GM21619 (cell line): ENCODE data around the gene LAIR1.
"Not testable (repeated sequence)": the region's sequence is repeated elsewhere in the genome, so short reads cannot be mapped to it uniquely, and the experiment has no call there.

ENCODE experiments used
- ATAC-seq: cut with Tn5 transposase; IDR thresholded peaks from one replicate; pipeline ENCODE4 v1.9.1; 2021; ENCODE audit not compliant: unreplicated experiment

LAIR1 gene

DNA sequence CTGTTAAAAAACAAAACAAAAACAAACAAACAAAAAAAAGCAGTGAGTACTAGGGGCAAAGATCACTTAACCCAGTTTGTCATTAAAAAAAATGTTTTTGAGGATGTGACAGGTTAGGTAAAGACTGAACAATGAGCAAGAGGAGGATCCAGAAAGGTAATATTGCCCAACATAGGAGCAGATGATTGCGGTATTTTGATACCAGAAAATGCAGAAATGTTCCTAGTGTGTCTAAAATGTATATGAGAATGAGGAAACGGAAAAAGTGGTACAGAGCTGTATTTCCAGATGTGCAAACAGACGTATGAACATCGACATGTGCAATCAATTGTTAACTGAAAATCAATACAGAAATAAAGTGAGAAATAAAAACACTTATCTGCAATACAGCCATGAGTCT, 20.9 kb downstream of the LAIR1 start:
- no peak for ATAC-seq

DNA sequence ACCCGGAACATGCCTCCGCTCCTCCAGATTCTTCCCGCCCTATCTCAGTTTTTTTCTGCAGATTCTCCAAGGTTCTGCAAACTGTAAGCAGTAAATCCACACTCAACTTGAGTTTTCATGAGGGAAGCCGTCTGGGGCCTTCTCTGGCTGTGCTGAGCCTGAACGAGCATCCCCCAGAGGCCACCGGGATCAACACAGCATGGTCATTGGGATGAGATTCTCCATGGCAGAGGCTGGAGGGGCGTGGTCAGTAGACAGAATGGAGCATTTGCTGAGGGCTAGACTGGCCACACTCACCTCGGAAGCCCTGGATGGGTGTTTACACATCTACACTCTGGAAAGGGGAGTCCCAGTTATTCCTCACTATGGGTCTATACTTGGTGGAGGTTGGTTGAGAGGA, 23.4 kb downstream of the LAIR1 start:
- ATAC-seq, result no peak

DNA sequence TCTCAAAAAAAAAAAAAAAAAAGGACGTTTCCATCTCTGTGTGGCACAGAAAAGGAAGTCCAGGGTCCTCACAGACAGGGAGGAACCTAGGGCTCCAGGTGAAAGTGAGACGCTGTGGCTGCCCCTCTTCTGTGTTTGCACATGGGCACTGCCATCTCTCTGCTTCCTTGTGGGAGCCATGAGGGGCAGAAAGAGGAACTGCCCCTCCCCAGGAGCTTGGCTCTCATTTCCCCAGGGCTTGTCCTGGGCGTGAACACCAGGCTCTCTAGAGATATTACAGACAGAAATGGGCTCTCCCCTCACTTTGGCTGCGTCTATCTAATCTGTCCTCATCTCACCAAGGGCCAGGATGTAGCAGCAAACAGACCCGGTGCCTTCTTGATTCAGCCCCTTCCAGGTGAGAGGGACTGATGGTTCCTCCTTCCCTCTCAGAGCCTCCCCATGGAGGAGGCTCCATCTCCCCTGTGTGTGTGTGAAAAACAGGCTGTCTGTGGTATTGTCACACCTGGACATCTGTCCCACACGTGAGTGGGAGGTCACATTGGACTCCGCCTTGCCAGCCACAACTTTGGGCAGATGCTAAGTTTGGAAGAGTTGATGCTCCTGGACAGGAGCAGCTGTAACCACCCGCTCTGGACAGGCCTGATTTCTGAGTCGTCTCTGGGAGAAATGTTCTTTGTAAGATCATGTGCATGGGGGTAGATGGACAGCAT, 24.9 kb downstream of the LAIR1 start:
- no peak for ATAC-seq

DNA sequence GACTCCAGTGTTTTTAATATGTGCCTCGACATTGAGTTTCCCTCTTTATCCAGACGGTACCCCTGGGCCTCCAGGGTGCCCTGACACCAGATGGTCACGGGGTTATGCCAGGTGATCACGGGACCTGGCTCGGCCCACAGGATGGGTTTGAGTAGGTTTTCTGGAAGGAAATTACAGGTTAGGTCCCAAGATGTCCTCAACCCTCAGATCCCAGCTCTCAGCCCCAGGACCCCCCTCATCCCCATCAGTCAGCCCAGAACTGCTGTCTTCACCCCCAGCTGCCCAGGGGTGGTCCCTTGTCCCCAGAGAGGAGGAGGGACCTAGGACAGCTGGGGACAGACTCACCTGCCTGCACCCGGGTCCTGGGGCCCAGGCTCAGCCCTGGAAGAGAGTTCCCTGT, 26.2 kb downstream of the LAIR1 start:
- no peak for ATAC-seq

DNA sequence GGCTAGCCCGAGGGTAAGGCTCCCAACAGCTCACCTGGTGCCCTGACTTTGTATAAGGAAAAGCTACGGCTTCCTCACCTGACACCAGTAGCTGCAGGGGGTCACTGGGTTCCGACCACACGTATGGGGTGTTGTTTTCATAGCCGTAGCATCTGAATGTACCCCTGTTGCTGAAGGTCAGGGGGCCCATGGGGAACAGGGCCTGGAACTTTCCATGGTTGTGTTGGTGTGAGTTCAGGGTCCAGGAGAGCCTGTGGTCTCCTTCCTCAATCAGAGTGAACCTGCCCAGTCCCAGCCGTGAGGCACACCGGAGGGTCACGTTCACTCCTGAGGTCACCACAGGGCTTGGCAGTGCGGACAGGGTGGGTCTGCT, 26.9 kb downstream of the LAIR1 start:
- ATAC-seq, result no peak

DNA sequence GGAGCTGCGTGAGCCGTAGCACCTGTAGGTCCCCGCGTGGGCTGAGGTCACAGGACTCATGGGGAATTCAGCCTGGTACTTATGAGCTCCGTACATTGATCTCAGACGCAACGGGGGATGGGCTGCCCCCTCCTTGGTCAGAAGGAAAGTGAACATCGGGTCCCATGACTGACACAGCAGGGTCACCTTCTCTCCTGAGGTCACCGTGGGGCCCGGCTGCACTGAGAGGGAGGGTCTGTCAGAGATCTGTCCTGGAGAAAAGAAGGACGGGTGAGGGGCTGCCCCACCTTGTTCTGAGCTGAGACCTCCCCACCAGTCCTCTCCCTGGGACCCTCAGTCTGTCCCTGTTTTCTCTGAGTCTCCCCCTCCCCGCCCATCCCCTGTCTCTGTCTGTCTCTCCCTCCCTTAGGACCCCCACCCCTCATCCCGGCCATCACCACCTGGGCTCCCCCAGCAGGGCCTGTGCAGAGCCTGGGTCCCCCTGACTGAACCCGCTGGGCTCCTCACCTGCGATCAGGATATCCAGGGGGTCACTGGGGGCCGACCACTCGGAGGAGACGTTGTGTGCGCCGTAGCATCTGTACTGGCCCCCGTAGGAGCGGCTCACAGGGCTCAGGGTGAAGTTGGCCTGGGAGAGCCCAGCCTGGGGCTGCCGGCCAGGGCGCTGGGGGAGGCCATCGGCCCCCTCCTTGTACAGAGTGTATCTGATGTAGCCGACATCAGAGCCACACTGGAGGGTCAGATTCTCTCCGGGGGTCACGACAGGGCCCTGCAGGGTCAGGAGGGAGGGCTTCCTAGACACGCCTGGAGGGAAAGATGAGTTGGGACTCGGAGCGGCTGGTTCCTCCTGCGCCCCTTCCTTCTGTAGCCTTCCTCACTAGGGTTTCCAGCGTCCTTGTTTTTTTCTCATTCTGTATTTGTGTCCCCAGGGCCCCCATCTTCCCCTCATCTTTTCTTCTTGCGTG, 27.6 kb downstream of the LAIR1 start:
- no peak for ATAC-seq

DNA sequence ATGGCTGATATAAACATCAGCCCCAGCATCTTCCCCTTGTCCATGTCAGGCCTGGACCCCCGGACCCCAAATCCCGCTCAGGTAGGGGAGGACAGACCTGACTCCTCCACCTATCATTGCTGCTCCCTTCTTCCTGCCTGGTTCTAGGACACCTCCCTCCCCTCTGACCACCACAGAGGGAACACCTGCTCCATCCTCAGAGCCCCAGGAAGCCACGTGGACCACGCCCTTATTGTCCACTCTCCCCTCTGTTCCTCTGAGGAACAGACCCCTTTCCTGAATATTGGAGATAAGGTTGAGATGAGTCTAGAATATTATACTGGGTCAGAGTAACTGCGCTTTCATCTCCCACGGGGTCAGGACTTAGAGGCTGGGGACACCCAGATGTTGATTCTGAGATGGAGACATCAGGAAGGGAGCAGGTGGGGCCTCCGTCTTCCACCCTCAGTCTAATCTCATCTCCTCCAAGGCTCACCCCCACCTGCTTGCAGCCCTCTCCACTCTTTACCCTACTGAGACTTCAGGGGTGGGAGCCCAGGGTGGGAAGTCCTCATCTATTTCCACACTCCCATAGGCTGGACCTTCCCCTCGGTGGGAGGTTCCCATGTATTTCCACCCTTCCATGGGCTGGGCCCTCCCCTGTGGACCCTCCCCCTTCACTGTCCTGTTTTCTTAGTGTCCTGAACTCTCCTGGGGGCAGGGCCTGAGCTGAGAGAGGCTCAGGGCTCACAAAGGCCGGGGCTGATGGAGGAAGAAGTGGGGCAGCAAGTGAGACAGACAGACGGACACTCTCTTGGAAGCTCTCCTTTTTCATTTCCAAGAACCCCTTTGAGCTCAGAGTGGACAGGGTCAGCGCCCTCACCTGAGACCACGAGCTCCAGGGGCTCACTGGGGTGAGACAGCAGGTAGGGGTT, 28.5 kb downstream of the LAIR1 start:
- no peak for ATAC-seq

DNA sequence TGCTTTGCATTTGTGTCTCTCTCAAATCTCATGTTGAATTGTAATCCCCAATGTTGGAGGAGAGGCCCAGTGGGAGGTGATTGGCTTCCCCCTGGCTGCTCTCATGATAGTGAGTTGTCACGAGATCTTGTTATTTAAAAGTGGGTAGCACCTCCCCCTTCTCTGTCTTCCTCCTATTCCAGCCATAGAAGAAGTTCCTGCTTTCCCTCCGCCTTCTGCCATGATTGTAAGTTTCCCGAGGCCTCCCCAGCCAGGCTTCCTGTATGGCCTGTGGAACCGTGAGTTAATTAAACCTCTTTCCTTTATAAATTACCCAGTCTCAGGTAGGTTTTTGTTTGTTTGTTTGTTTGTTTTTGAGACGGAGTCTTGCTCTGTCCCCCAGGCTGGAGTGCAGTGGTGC, 29.6 kb downstream of the LAIR1 start:
- no peak for ATAC-seq

DNA sequence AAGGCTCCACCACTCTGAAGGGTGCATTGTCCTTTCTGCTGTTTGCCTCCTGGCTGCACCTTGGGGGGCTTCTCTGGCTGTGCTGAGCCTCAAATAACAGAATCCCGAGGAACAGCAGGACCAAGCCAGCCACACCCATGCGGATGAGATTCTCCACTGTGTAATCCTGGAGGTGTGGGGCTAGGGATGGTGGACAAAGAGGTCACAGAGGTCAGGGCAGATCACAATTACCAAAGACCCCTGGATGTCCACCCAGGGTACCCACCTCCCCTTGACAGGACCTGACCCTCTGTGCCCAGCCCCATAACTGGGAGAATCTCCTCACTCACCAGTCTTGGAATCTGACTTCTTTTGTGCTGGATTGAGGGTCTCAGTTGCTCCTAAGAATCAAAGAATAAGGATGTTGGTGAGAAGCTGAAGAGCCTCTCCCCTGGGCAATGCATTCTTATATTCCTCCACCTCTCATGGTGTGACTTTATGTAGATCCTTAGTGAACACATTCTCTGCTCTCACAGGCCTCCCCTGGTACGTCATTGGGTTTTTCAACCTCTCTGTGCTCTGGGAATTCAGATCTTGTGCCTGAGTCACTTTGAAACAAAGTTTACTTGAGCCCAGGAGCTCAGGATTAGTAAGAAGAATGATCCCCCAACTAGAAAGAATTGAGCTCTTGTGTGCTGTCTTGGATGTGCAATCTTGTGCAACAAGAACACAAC, 31.0 kb downstream of the LAIR1 start:
- ATAC-seq, result no peak

DNA sequence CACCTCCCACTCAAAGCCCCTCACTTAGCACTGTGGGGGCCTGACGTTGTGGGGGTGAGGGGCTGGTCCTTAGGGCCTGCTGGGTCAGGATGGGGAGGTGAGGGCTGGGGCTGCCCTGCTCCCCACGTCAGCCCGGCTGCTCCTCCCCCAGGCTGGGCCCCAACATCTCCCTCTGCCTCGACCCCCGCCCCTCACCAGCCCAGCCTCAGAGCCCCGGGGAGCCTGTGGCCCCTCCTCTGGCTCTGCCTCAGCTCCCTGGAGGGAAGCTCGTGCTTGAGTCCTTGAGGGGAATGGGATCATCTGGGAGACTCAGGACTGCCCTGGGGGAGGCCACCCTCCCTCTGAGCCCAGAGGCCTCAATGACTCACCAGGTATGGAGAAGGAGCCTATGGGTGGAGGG, 32.6 kb downstream of the LAIR1 start:
- no peak for ATAC-seq

DNA sequence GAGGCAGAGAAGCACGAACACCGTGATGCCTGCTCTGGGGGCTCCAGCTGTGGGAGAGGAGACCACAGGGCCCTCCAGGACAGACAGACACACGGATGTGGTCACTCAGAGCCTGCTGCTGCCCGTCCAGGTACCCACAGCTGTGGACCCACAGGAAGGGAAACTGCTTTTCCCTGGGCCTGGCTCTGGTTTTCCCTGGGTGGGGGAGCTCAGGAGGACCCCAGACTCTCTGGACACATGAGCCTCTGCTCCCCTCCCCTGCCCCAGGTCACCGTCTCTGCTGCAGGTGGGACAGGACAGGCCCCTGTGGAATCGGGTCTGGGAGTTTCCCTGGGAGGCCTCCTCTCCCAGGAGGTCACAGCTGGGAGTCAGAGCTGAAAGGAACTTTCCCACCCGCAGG, 33.1 kb downstream of the LAIR1 start:
- ATAC-seq, result no peak

DNA sequence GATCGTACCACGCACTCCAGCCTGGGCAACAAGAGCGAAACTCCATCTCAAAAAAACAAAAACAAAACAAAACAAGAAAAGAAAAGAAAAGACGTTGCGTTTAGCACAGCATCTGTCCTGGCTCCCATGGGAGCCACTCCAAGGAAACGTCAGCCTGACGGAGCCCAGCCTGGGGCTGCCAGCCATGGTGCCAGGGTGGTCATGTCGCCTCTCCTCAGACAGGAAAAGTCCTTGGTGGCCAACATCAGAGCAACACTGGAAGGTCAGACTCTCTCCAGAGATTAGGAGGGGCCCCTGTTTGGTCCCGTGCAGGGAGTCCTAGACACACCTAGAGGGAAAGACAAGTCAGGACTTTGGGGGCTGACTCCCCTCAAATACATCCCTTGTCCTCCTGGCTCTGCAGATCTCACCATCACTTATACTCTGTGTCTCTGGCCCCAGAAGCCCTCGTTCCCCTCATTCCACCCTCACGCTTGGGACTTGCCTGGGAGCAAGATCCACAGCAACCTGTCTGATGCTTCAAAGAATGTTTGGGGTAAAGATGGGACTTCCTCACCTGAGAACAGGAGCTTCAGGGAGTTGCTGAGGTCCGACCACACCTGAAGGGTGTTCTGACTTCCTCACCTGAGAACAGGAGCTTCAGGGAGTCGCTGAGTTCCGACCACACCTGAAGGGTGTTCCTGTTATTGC, 35.1 kb downstream of the LAIR1 start:
- ATAC-seq, result no peak

DNA sequence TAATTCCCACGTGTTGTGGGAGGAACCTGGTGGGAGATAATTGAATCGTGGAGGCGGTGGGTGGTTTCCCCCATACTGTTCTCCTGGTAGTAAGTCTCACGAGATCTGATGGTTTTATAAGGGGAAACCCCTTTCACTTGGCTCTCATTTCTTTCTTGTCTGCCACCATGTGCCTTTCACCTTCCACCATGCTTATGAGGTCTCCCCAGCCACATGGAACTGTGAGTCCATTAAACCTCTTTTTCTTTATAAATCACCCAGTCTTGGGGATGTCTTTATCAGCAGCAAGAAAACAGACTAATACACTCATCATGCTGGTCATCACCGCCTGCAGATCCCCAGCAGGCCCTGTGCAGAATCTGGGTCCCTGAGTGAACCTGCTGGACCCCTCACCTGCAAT, 36.0 kb downstream of the LAIR1 start:
- not testable (repeated sequence) for ATAC-seq

DNA sequence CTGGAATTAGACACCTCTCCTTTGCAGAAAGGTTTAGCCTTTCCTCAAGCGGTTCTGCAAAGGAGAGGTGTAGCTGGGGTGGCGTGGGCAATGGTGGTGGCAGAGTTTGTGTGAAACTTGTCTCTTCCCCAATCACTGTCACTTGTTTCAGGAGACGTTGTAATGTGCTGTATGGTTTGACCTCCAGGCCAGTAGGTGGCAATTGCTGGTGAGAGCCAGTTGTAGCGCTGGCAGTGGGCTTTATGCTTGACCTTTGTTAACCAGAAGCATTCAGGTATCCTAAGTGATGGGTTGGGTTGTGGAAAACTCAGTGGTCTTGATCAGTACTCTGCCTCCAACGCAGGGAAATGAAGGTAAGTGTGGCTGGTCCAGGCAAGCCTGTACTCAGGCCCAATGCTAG, 39.1 kb downstream of the LAIR1 start:
- no peak for ATAC-seq

DNA sequence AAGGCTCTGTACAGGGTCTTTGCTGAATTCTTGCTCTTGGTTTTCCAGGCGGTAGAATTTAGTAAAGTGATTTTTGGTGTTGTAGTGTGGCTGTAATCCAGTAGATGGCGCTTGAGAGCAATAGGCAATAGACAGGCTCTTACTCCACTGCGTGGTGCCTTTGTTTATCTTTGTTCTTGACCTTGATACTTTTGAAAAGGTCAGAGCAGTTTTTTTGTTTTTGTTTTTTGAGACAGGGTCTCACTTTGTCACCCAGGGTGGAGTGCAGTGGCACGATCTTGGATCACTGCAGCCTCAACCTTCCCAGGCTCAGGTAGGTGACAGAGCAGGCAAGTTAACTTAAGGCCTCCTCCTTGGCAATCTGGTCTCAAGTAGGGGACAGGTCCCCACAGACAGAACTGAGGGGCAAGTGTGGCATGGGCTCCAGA, 39.5 kb downstream of the LAIR1 start:
- ATAC-seq, result no peak

DNA sequence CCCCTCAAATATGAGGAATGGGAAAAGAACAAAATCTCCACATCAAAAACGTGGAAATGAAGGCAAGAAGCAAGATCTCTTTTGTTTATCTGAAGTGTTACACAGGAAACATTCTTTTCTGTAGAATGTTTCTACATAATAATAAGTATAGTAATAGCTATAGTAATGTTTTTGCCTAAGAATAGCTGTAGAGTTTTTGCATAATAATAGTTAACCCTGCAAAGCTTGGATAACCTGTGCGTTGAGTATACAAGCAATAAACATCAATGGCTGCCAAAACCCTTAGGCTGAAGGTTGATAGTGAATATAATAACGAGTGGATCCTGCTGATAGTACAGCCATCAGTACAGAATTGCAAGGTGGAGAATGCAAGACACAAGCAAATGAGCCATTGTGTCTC, 40.7 kb downstream of the LAIR1 start:
- ATAC-seq, result no peak

DNA sequence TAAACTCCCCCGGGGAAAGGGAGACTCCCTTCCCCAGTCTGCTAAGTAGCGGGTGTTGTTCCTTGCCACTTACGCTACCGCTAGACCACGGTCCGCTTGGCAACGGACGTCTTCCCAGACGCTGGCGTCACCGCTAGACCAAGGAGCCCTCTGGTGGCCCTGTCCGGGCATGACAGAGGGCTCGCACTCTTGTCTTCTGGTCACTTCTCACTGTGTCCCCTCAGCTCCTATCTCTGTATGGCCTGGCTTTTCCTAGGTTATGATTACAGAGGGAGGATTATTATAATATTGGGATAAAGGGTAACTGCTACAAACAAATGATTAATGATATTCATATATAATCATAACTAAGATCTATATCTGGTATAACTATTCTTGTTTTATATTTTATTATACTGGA, 41.8 kb downstream of the LAIR1 start:
- ATAC-seq, result not testable (repeated sequence)

DNA sequence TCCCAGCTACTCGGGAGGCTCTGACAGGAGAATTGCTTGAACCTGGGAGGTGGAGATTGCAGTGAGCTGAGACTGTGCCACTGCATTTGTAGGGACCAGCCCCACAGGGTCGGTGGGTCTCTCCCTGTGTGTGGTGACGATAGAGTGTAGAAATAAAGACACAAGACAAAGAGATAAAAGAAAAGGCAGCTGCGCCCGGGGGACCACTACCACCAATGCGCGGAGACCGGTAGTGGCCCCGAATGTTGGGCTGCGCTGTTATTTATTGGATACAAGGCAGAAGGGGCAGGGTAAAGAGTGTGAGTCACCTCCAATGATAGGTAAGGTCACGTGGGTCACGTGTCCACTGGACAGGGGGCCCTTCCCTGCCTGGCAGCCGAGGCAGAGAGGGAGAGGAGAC, 42.4 kb downstream of the LAIR1 start:
- not testable (repeated sequence) for ATAC-seq

DNA sequence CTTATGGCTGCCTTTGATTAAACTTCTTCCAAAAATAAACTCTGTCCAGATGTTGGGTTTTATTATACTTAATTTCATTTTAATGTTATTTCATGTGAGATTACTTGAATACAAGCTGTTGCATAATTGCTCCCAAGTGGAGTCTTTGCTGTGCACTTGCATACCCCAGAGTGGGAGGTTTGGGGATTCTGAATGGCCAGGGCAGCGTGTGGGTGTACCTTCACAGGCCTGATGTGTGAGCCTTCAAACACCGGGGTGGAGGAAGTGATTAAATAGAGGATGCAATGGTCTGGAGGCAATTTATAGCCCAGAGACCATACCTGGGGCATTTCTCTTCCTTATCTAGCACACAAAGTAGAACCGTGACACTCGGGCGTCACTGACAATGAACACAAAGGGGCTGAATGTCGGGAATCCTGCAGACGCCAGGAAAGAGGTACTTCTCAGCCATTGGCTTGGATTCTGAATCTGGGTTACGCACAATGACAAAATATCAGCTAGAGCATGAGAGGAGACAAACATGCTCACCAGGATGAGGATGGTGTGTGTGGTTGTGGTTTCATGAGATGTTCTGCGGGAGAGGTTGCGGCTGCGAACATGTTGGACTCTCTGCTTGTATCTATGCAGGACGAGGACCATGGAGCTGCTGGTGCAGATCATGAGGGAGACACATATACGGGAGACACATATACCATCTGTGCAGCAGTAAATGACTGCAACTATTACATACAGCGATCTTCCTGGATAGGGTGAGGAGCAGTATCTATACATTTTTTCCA, 44.6 kb downstream of the LAIR1 start:
- no peak for ATAC-seq
